NCI-H524 treated with DMSO at 0.1 percent for 48 hours (cell line): Measurements from ENCODE around the gene DCP1A.
"Not testable (repeated sequence)": the region's sequence is repeated elsewhere in the genome, so short reads cannot be mapped to it uniquely, and the experiment has no call there.

Experiments
- DNase-seq: peaks from one replicate; lab custom pipeline; 2025; lab: John Stamatoyannopoulos, UW

The DCP1A gene

GRCh38 chr3:53328746-53329145, 18.6 kb downstream of the DCP1A start:
- no peak for DNase-seq

DNA sequence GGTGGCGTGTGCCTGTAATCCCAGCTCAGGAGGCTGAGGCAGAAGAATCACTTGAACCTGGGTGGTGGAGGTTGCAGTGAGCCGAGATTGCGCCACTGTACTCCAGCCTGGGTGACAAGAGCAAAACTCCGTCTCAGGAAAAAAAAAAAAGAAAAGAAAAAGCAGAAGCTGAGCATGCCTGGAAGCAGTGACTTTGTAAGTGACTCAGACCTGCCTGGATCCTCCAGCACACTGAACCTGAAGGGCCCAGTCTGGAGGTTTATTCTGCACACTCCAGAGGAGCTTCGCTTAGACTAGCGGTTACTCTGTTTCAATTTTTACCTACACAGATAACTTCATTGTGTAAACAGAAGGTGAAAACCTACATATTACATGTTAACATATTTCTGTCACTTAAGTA, 19.4 kb downstream of the DCP1A start:
- DNase-seq: not testable (repeated sequence)

- no peak for DNase-seq
Observed at GRCh38 chr3:53324105-53324504, 23.2 kb downstream of the DCP1A start.

DNA sequence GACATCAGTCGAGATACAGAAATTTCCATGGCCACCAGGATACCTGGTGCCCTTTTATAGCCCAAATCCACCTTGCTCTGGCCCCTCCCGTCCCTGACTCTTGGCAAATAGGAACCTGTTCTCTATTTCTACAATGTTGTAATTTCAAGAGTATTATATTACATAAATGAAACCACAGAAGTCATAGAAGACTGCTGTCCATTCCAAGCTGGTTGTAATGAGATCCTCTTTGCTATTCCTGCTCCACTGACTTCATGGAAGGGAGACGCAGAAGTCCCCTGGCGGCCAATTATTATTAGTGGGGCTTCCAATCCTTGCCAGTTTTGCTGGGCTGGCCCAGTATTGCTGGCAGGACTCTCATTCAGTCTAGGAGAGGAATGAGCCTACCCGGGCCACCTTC, 26.6 kb downstream of the DCP1A start:
- DNase-seq: no peak

GRCh38 chr3:53318522-53318921, 28.8 kb downstream of the DCP1A start:
- no peak for DNase-seq

DNA sequence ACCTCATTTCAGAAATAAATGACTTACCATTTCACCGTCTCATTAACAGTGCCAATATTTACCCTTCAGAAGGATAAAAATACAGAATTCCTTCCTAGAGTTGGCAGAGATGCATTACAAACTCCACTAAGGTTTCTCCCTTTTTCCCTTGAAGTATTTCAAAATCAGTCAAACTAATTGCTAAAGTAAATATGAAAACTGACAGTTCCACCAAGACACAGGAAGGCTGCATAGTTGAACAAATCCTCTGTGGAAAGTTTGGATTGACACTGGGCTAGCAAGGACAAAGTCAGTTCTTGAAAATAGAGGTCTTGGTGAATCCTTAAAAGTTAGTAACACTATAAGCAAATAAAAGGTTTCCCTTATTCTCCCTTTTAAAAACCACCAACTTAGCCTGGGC, 34.5 kb downstream of the DCP1A start:
- DNase-seq: no peak

DNA sequence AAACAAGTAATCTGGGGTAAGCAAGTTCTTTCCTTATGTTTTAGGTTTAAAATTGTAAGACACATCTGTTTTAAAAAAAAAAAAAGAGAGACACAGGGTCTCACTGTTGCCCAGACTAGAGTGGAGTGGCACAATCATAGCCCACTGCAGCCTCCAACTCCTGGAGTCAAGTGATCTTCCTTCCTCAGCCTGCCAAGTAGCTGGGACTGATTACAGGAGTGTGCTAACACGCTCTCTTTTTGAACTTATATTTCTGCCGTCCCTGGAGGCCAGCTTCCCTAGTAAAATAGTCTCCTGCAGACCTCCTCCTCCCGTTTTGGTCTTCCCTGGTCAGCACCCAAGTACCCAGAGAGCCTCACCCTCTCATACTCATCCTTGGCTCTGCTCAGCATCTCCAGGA, 35.5 kb downstream of the DCP1A start:
- no peak for DNase-seq

- DNase-seq: no peak
Observed at GRCh38 chr3:53303957-53304356, 43.4 kb downstream of the DCP1A start.

GRCh38 chr3:53303549-53303948, 43.8 kb downstream of the DCP1A start:
- no peak for DNase-seq

DNA sequence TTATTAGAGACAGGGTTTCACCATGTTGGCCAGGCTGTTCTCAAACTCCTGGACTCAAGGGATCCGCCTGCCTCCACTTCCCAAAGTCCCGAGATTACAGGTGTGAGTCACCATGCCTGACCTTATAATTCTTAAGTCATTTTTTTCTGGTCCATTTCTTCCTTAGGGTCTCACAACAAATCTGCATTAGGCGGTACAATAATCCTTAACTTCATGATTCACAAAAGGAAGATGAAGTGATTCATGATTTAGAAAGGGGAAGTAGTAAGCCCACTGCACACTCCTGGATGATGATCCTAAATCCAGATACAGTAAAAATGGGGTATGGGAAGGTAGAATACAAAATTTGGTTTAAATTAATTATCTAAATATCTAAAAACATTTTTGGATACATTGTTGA, 46.5 kb downstream of the DCP1A start:
- no peak for DNase-seq

GRCh38 chr3:53299611-53300023, 47.7 kb downstream of the DCP1A start:
- DNase-seq: not testable (repeated sequence)

DNA sequence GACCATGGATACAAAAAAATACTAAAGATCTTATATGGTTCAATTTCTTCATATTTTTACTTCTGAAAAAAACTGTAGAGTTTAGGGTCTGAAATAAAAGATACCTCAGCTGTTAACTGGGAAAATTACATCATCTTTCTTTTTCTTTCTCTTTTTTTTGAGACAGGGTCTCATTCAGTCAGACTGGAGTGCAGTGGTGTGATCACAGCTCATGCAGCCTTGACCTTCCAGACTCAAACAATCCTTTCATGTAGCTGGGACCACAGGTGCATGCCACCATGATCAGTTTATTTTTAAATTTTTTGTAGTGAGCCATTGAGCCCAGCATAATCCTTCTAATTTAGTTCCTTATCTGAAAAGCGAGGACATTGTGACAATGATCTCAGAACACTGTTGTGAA, 51.9 kb downstream of the DCP1A start:
- DNase-seq: no peak

DNA sequence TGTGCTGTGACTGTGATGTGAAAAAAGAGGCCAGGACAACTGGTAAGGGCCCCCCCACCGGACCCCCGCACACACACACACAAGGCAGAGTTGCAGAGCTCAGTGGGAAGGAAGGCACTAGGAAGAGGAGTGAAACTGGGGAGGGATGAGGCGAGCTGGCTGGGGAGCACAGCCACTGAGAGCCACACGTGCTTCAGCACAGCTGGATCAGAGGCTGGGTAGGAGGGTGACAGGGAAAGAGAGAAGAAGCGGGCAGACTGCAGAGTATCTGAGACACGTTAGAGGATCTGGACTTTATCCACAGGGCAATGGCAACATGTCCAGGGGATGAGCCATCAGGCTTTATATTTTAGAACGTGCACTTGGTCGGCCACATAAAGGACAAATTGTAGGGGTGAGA, 53.5 kb downstream of the DCP1A start:
- DNase-seq: no peak

GRCh38 chr3:53288214-53288613, 59.1 kb downstream of the DCP1A start:
- DNase-seq: no peak

GRCh38 chr3:53287131-53287629, 60.2 kb downstream of the DCP1A start:
- no peak for DNase-seq

DNA sequence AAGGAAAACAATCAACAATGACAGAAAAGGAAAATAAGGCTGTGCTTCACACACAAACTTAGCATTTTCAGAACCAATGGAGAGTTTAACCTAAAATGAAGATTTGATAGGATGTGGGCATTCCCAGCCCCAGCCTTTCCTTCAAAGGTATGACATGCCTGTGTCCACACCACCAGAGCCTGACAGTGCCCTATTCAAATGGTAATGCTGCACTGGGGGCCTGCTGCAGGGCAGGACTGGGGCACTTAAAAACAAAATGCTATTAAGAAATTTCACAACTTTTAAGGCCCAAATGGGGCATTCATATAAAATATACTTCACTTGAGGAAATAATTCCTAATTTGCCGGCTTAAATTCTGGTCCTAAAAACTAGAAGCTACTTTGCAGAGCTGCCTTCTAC, 60.6 kb downstream of the DCP1A start:
- DNase-seq: no peak

DNA sequence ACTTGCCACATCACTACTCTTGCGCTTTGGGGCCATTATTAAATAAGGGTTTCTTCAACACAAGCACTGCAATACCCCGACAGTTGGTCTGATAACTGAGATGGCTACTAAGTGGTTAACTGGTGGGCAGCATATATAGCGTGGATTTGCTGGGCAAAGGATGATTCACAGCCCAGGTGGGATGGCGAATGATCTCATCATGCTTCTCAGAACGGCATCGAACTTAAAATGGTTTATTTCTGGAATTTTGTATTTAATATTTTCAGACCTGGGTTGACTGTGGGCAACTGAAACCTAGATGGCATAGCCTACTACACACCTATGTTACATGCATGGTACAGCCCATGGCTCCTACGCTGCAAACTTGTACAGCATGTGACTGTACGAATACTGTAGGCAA, 64.8 kb downstream of the DCP1A start:
- no peak for DNase-seq

GRCh38 chr3:53278667-53279066, 68.7 kb downstream of the DCP1A start:
- no peak for DNase-seq

GRCh38 chr3:53274938-53275605, 72.3 kb downstream of the DCP1A start:
- no peak for DNase-seq

DNA sequence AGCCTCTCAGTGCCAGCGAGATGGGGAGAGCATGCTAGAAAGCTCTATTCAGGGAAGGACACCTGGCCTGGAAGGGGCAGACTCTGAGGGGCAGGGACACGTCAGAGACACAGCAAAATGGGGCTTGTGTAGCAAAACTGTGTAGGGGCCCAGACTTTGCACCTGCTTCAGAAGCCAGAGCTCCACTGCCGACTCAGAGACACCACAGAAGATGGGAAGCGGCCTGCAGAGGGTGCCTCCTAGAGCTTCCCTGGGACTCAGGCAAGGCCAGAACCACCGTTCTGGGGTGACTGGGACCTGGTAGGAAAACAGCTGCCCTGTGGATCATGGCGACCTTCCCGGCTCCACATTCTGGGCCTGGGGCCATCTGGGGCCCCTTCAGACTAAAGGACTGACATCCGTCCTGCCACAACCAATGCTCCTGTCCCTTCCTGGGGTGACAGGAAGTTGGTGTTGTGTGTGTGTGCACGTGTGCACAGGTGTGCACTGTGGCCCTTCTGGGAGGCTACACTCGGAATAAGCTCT, 74.1 kb downstream of the DCP1A start:
- DNase-seq: no peak

DNA sequence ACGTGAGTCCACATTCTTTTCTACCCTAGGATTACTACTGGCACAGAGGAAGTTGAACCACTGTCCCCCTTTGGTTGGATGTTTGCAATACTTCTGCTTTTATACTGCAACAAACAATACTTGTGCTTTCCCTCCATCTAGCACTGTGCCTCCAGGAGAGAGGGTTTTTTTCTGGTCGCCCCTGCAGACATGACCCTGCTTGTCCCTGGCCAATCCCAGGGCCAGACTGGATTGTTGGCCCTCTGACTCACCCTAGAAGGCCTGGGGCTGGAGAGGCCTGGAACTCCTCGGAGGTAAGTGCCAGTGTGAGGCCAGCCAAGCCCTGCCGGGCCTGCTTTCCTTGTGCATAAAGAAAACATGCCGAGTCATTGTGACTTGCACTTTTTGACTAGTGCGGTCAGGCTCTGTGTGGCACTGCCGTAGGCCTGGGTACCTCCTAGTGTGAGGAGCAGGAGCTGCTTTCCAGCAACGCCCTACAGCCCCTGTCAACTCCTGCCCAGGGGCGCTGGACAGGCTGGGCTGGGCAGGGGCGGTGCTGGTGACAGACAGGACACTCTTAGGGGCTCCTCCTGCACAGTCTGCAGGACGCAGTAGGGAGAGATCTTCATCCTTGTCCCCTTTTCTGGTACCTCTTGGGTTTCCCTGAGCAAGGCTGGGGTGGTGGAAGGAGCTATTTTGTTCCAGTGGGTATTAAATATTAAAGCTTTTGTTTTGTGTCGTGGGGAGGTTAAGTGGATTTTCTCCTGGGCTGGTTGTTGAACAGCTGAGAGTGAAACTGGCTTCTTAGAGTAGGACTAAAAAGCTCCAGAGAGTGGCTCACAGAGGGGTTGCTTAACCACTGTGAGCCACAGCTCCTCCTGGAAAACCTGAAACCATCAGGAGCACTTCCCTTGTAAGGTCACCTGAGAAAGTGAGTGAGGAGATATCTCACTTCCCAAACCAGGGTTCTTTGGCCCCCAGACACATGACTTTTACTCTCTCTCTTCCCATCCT, 77.2 kb downstream of the DCP1A start:
- DNase-seq: no peak

DNA sequence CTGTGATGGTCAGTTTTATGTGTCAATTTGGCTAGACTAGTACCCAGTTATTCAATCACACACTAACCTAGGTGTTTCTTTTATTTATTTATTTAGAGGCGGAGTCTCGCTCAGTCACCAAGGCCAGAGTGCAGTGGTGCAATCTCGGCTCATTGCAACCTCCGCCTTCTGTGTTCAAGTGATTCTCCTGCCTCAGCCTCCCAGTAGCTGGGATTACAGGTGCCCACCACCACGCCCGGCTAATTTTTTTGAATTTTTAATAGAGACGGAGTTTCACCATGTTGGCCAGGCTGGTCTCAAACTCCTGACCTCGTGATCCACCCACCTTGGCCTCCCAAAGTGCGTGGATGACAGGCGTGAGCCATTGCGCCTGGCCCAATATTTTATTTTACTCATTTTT, 78.2 kb downstream of the DCP1A start:
- not testable (repeated sequence) for DNase-seq

DNA sequence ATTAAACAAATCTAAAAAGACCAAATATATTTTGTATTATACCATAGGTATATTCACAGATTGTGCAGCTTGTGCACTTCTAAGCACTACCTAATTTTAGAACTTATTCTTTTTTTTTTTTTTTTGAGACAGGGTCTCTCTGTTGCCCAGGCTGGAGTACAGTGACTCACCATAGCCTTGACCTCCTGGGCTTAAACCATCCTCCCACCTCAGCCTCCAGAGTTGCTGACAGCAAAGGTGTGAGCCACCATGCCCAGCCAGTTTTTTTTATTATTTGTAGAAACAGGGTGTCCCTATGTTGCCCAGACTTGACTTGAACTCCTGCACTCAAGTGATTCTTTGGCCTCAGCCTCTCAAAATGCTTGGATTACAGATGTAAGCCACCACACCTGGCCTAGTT, 79.6 kb downstream of the DCP1A start:
- no peak for DNase-seq
